Muscle layer of duodenum (tissue), 2 donors: ENCODE data around the gene ATG5.
"Not testable (repeated sequence)": the region's sequence is repeated elsewhere in the genome, so short reads cannot be mapped to it uniquely, and the experiment has no call there.

Source experiments
- H3K27ac ChIP-seq: one replicate; pipeline ENCODE4 v1.7.0; 2013; ENCODE audit warnings: mild to moderate bottlenecking, low read length
- H3K27me3 ChIP-seq: one replicate; pipeline ENCODE4 v1.7.0; 2013; ENCODE audit warnings: low read depth, mild to moderate bottlenecking, control low read depth, low read length
- H3K36me3 ChIP-seq, 2 donors: one replicate each; pipeline ENCODE4 v1.7.0; 2013; ENCODE audit warnings: low read length in 2 of 2, control low read depth in 1 of 2, mild to moderate bottlenecking in 1 of 2; ENCODE audit not compliant: insufficient read depth in 2 of 2, control insufficient read depth in 1 of 2
- H3K4me1 ChIP-seq, 2 donors: one replicate each; pipeline ENCODE4 v1.7.0; 2013; ENCODE audit warnings: low read length in 2 of 2, mild to moderate bottlenecking in 2 of 2, control low read depth in 1 of 2, moderate library complexity in 1 of 2; ENCODE audit not compliant: insufficient read depth in 2 of 2, control insufficient read depth in 1 of 2
- H3K4me3 ChIP-seq, 2 donors: one replicate each; pipeline ENCODE4 v1.7.0; 2013; ENCODE audit warnings: low read length in 2 of 2, low read depth in 1 of 2, mild to moderate bottlenecking in 1 of 2
- H3K9me3 ChIP-seq, 2 donors: one replicate each; pipeline ENCODE4 v1.7.0; 2013; ENCODE audit warnings: low read length in 2 of 2, control low read depth in 1 of 2, mild to moderate bottlenecking in 1 of 2; ENCODE audit not compliant: control insufficient read depth in 1 of 2
- donor health status: healthy.

The ATG5 gene

DNA sequence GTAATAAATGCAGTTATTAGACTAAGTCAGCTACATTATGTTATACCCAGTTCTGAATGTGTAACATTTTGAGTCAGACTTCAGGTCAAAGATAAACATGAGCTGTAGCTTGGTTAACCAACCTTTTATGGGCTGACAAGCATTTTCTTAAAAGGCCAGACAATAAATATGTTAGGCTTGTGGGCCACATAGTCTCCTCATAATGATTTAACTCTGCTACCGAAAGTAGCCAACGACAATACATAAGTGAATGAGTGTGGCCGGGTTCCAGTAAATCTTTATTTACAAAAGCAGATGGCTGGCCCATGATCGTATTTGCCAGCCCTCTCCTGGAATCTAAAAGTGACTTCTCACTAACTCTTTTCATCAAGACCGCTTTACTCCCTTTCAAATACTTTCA, 49.9 kb downstream of the ATG5 start:
- peaks cover 12 to 14% of the 10 kb centered on the region in 2 donors for H3K36me3 ChIP-seq

DNA sequence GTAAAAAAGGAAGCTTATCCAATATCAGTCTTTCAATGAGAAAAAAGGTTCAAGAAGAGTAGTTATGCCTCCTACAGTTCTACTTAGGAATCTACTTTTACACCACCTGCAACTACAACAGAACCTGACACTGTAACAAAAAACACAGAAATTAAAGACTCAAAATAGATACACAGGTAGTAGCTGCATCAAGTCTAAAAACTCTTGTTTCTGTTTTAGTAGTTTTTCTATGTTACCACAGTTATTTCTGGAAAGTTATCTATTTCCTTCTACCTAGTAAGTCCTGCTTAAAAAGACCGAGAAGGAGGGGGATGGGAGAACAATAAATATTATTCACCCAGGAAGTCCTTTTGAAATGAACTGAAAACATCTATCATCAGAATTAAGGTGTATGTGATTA, 52.5 kb downstream of the ATG5 start:
- H3K4me1 ChIP-seq: no peaks in the 10 kb centered on the region
- no peaks in the 10 kb centered on the region for H3K9me3 ChIP-seq
- peaks cover 0 to 3% of the 10 kb centered on the region in 2 donors for H3K36me3 ChIP-seq
- no peak overlapping the region for H3K27ac ChIP-seq
- H3K4me3 ChIP-seq: no peak overlapping the region
- H3K27me3 ChIP-seq: no peaks in the 10 kb centered on the region

More for the DNA sequence above, 49.9 kb downstream of the ATG5 start:
- Histone ChIP-seq H3K4me3 (no peak overlapping the region), H3K9me3 (no peaks in the 10 kb centered on the region), H3K4me1 (no peaks in the 10 kb centered on the region), H3K27me3 (no peaks in the 10 kb centered on the region), H3K27ac (no peak overlapping the region)

GRCh38 chr6:106272287-106272686, 53.3 kb downstream of the ATG5 start:
- H3K4me1 ChIP-seq: no peaks in the 10 kb centered on the region
- H3K27ac ChIP-seq: no peak overlapping the region
- no peaks in the 10 kb centered on the region for H3K27me3 ChIP-seq
- no peaks in the 10 kb centered on the region for H3K9me3 ChIP-seq
- no peaks in the 10 kb centered on the region for H3K36me3 ChIP-seq
- no peak overlapping the region for H3K4me3 ChIP-seq

GRCh38 chr6:106270414-106270813, 55.1 kb downstream of the ATG5 start:
- H3K27me3 ChIP-seq: no peaks in the 10 kb centered on the region
- no peak overlapping the region for H3K27ac ChIP-seq
- no peak overlapping the region for H3K4me3 ChIP-seq
- H3K9me3 ChIP-seq: peaks cover 0 to 5% of the 10 kb centered on the region in 2 donors
- no peaks in the 10 kb centered on the region for H3K36me3 ChIP-seq
- H3K4me1 ChIP-seq: no peaks in the 10 kb centered on the region

- not testable (repeated sequence) for H3K4me3 ChIP-seq, H3K27ac ChIP-seq, H3K9me3 ChIP-seq, H3K36me3 ChIP-seq, H3K4me1 ChIP-seq, H3K27me3 ChIP-seq
Observed at GRCh38 chr6:106269268-106269919, 56.2 kb downstream of the ATG5 start.

GRCh38 chr6:106268500-106268899, 57.1 kb downstream of the ATG5 start:
- H3K9me3 ChIP-seq, H3K4me1 ChIP-seq, H3K27me3 ChIP-seq, H3K36me3 ChIP-seq, H3K27ac ChIP-seq, H3K4me3 ChIP-seq: not testable (repeated sequence)

- not testable (repeated sequence) for H3K27me3 ChIP-seq, H3K4me3 ChIP-seq, H3K9me3 ChIP-seq, H3K4me1 ChIP-seq, H3K27ac ChIP-seq
- H3K36me3 ChIP-seq: peaks cover 0 to 11% of the 10 kb centered on the region in 2 donors
Observed at GRCh38 chr6:106264433-106264832, 61.1 kb downstream of the ATG5 start.

DNA sequence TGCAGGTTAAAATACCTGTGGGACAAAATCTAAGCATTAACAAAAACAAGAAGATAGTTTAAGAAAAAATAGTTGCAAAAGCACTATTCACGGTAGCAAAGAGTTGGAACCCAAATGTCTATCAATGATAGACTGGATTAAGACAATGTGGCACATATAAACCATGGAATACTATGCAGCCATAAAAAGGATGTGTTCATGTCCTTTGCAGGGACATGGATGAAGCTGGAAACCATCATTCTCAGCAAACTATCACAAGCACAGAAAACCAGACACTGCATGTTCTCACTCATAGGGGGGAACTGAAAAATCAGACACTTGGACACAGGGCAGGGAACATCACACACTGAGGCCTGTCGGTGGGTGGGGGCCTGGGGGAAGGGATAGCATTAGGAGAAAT, 65.8 kb downstream of the ATG5 start:
- not testable (repeated sequence) for H3K27me3 ChIP-seq, H3K4me3 ChIP-seq, H3K4me1 ChIP-seq, H3K27ac ChIP-seq, H3K9me3 ChIP-seq
- H3K36me3 ChIP-seq: peaks cover 0 to 11% of the 10 kb centered on the region in 2 donors

GRCh38 chr6:106258726-106259125, 66.8 kb downstream of the ATG5 start:
- no peak overlapping the region for H3K27ac ChIP-seq
- H3K27me3 ChIP-seq: no peaks in the 10 kb centered on the region
- no peak overlapping the region for H3K4me3 ChIP-seq
- H3K9me3 ChIP-seq: no peaks in the 10 kb centered on the region
- H3K4me1 ChIP-seq: peaks cover 0 to 6% of the 10 kb centered on the region in 2 donors
- peaks cover 0 to 11% of the 10 kb centered on the region in 2 donors for H3K36me3 ChIP-seq

GRCh38 chr6:106257195-106257594, 68.4 kb downstream of the ATG5 start:
- no peak overlapping the region for H3K4me3 ChIP-seq

DNA sequence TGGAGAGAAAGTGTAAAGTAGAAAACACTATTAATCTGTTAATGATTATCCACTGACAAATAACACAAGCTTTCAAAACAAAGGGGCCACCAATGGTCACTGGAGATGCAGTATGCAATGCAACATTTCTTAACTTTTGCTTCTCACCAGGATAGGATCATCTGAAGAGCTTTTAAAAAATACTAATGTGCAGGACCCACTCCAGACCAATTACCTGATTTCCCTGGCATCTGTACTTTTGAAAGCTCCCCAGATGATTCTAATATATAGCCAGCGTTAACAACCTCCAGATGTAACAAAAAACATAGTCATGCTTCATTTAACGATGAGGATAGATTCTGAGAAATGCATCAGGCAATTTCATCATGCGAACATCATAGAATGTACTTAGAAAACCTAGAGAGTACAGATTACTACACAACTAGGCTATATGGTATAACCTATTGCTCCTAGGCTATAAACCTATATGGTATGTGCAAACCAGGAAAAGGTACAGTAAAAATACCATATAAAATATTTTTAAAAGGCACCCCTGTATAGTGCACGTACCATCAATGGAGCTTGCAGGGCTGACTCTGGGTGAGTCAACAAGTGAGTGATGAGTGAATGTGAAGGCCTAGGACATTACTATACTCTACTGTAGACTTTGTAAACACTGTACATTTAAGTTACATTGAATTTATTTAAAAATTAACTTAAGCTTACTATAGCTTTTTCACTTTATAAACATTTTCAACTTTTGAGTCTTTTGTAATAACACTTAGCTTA, 69.2 kb downstream of the ATG5 start:
- Histone ChIP-seq H3K4me3 (no peak overlapping the region), H3K36me3 (no peaks in the 10 kb centered on the region), H3K27me3 (no peaks in the 10 kb centered on the region), H3K4me1 (peaks cover 0 to 4% of the 10 kb centered on the region in 2 donors), H3K9me3 (no peaks in the 10 kb centered on the region), H3K27ac (no peak overlapping the region)

More at GRCh38 chr6:106257195-106257594, 68.4 kb downstream of the ATG5 start:
- Histone ChIP-seq H3K27ac (no peak overlapping the region), H3K27me3 (no peaks in the 10 kb centered on the region), H3K9me3 (no peaks in the 10 kb centered on the region), H3K4me1 (peaks cover 0 to 6% of the 10 kb centered on the region in 2 donors), H3K36me3 (no peaks in the 10 kb centered on the region)
